Measurements from ENCODE around the gene PER3. TPM values are rescaled to one million over a fixed set of nuclear protein-coding genes. Genes with fewer than 3 reads are reported as not detected.

PER3 gene
- total and polyA plus RNA-seq, 9 of the 15 experiments (the other 6 are each of a cell fraction or from before 2014, with no cell fraction given) = 11.9 to 22.5 (median 14.6) TPM

DNA sequence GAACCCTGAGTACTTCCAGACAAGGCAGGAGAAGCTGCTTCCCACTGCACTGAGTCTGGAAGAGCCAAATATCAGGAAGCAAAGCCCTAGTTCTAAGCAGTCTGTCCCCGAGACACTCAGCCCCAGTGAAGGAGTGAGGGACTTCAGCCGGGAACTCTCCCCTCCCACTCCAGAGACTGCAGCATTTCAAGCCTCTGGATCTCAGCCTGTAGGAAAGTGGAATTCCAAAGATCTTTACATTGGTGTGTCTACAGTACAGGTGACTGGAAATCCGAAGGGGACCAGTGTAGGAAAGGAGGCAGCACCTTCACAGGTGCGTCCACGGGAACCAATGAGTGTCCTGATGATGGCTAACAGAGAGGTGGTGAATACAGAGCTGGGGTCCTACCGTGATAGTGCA, 46.0 kb upstream of the PER3 start:
- Histone ChIP-seq H4K20me1 (replicated peaks; ENCODE audit: control insufficient read depth, insufficient read depth, low read length) (no peaks in the 10 kb centered on the region), H3K9me3 (replicated peaks; ENCODE audit: control insufficient read depth, insufficient read depth, low read depth, low read length) (no peaks in the 10 kb centered on the region), H3K4me3 (no peak overlapping the region), H3K4me2 (ENCODE audit: insufficient read depth, low read length) (no peak overlapping the region), H3K36me3 (ENCODE audit: control insufficient read depth, insufficient read depth, low read length) (no peaks in the 10 kb centered on the region), H3K27ac (ENCODE audit: extremely low read depth, low read depth, low read length) (no peak overlapping the region), H2AFZ (ENCODE audit: low read depth, low read length) (no peak overlapping the region), H3K27me3 (ENCODE audit: control insufficient read depth in 2 of 2, insufficient read depth in 2 of 2, low read length in 2 of 2) (peaks cover 51 to 65% of the 10 kb centered on the region in 2 experiments), H3K4me1 (replicated peaks in 1 of 2; ENCODE audit: control insufficient read depth in 2 of 2, insufficient read depth in 2 of 2, low read length in 2 of 2) (no peaks in the 10 kb centered on the region), H3K79me2 (ENCODE audit: control insufficient read depth, insufficient read depth, low read length) (no peaks in the 10 kb centered on the region), H3K9ac (ENCODE audit: insufficient read depth in 1 of 2, low read depth in 2 of 2, low read length in 2 of 2) (no peak overlapping the region), H3K9me1 (ENCODE audit: control insufficient read depth, insufficient read depth, low read length) (no peaks in the 10 kb centered on the region)
- TF ChIP-seq NR1H2 (CRISPR knock-in tag; IDR thresholded peaks at IDR 0.05) (no peak), ETS2 (tag; IDR thresholded peaks at IDR 0.05; ENCODE audit: borderline replicate concordance, poor library complexity, severe bottlenecking) (no peak), SNRNP70 (optimal IDR thresholded peaks at IDR 0.05; ENCODE audit: low read depth, low read length) (no peak), ZNF766 (CRISPR knock-in tag; conservative IDR thresholded peaks at IDR 0.05) (no peak), PHF20 (IDR thresholded peaks at IDR 0.05; ENCODE audit: partially characterized antibody) (no peak), ARID2 (IDR thresholded peaks at IDR 0.05) (no peak), ZNF780A (CRISPR knock-in tag; IDR thresholded peaks at IDR 0.05) (no peak), RFX5 (IDR thresholded peaks at IDR 0.05; ENCODE audit: low read depth, low read length) (no peak), PTBP1 (IDR thresholded peaks at IDR 0.05; ENCODE audit: low read depth, low read length) (no peak), ZNF174 (CRISPR knock-in tag; IDR thresholded peaks at IDR 0.05) (no peak), ARNT (IDR thresholded peaks at IDR 0.05) (no peak), ZNF707 (CRISPR knock-in tag; conservative IDR thresholded peaks at IDR 0.05) (no peak), DDX20 (tag; IDR thresholded peaks at IDR 0.05; ENCODE audit: low read depth) (no peak), SUPT5H (IDR thresholded peaks at IDR 0.05) (no peak), ZNF445 (CRISPR knock-in tag; IDR thresholded peaks at IDR 0.05; ENCODE audit: low read depth) (no peak)
- TF ChIP-seq, protein P1, sequence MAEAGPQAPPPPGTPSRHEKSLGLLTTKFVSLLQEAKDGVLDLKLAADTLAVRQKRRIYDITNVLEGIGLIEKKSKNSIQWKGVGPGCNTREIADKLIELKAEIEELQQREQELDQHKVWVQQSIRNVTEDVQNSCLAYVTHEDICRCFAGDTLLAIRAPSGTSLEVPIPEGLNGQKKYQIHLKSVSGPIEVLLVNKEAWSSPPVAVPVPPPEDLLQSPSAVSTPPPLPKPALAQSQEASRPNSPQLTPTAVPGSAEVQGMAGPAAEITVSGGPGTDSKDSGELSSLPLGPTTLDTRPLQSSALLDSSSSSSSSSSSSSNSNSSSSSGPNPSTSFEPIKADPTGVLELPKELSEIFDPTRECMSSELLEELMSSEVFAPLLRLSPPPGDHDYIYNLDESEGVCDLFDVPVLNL (CRISPR knock-in tag; IDR thresholded peaks at IDR 0.05; ENCODE audit: low read depth) = no peak
- TF ChIP-seq, protein P2, sequence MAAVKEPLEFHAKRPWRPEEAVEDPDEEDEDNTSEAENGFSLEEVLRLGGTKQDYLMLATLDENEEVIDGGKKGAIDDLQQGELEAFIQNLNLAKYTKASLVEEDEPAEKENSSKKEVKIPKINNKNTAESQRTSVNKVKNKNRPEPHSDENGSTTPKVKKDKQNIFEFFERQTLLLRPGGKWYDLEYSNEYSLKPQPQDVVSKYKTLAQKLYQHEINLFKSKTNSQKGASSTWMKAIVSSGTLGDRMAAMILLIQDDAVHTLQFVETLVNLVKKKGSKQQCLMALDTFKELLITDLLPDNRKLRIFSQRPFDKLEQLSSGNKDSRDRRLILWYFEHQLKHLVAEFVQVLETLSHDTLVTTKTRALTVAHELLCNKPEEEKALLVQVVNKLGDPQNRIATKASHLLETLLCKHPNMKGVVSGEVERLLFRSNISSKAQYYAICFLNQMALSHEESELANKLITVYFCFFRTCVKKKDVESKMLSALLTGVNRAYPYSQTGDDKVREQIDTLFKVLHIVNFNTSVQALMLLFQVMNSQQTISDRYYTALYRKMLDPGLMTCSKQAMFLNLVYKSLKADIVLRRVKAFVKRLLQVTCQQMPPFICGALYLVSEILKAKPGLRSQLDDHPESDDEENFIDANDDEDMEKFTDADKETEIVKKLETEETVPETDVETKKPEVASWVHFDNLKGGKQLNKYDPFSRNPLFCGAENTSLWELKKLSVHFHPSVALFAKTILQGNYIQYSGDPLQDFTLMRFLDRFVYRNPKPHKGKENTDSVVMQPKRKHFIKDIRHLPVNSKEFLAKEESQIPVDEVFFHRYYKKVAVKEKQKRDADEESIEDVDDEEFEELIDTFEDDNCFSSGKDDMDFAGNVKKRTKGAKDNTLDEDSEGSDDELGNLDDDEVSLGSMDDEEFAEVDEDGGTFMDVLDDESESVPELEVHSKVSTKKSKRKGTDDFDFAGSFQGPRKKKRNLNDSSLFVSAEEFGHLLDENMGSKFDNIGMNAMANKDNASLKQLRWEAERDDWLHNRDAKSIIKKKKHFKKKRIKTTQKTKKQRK (IDR thresholded peaks at IDR 0.05; ENCODE audit: borderline replicate concordance, low read depth, low read length) = no peak
- TF ChIP-seq, protein P3, sequence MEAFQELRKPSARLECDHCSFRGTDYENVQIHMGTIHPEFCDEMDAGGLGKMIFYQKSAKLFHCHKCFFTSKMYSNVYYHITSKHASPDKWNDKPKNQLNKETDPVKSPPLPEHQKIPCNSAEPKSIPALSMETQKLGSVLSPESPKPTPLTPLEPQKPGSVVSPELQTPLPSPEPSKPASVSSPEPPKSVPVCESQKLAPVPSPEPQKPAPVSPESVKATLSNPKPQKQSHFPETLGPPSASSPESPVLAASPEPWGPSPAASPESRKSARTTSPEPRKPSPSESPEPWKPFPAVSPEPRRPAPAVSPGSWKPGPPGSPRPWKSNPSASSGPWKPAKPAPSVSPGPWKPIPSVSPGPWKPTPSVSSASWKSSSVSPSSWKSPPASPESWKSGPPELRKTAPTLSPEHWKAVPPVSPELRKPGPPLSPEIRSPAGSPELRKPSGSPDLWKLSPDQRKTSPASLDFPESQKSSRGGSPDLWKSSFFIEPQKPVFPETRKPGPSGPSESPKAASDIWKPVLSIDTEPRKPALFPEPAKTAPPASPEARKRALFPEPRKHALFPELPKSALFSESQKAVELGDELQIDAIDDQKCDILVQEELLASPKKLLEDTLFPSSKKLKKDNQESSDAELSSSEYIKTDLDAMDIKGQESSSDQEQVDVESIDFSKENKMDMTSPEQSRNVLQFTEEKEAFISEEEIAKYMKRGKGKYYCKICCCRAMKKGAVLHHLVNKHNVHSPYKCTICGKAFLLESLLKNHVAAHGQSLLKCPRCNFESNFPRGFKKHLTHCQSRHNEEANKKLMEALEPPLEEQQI (IDR thresholded peaks at IDR 0.05) = no peak
- POLR2A ChIA-PET = interaction anchor here (0.6 kb wide), 1 partner anchor 183 kb away, joined by 3 read pairs; no protein-coding TSS in a partner anchor
- in situ Hi-C loops (cut with MboI) (no loop called here), intact Hi-C loops (cut with micrococcal nuclease) (no loop called here)
- DNase-seq (ENCODE audit: extremely low read depth in 1 of 4, low spot score in 3 of 4) (no peak), FAIRE-seq (no peak), ATAC-seq (no peak)
- CTCF ChIA-PET (ENCODE audit: low intra/inter-chr PET ratio) = no interaction called here
- WGBS (ENCODE audit: insufficient coverage, low coverage, missing lambda C conversion rate) = 3% methylated on average over 6 of the region's 6 CpGs
- BruUV-seq (replicated peaks) = no TSS peak

Data from K562 (cell line).